H9 (cell line): ENCODE results near the gene PRKAG2. TPM values are rescaled to one million over a fixed set of nuclear protein-coding genes. Genes with fewer than 3 reads are reported as not detected.

Source experiments
- DNase-seq: peaks from one replicate; pipeline ENCODE4 v3.0.0-alpha.2; 2017
- H2AFZ ChIP-seq: one replicate; pipeline ENCODE4 v1.6.1; 2013; ENCODE audit warnings: mild to moderate bottlenecking, low read length, control low read depth, moderate library complexity
- H2AK5ac ChIP-seq: 2 replicates; pipeline ENCODE4 v1.6.1; 2013; ENCODE audit warnings: low read length, control low read depth, mixed read lengths; ENCODE audit not compliant: insufficient read length
- H2BK120ac ChIP-seq: one replicate; pipeline ENCODE4 v1.6.1; 2013; ENCODE audit warnings: low read depth, mild to moderate bottlenecking, low read length, control low read depth, inconsistent platforms; ENCODE audit not compliant: poor library complexity, severe bottlenecking
- H2BK12ac ChIP-seq: 2 replicates; pipeline ENCODE4 v1.6.1; 2013; ENCODE audit warnings: low read length, control low read depth, mixed read lengths, low read depth; ENCODE audit not compliant: insufficient read length
- H2BK15ac ChIP-seq: 2 replicates; pipeline ENCODE4 v1.6.1; 2013; ENCODE audit warnings: low read depth, low read length, control low read depth
- H2BK20ac ChIP-seq: one replicate; pipeline ENCODE4 v1.6.1; 2013; ENCODE audit warnings: low read depth, mild to moderate bottlenecking, low read length, control low read depth, inconsistent platforms; ENCODE audit not compliant: poor library complexity, severe bottlenecking
- H2BK5ac ChIP-seq: 2 replicates; pipeline ENCODE4 v1.6.1; 2013; ENCODE audit warnings: low read length, control low read depth, mixed read lengths; ENCODE audit not compliant: insufficient read length
- H3K14ac ChIP-seq: 2 replicates; pipeline ENCODE4 v1.6.1; 2013; ENCODE audit warnings: low read length, control low read depth; ENCODE audit not compliant: insufficient read depth
- H3K18ac ChIP-seq: 2 replicates; pipeline ENCODE4 v1.6.1; 2013; ENCODE audit warnings: low read depth, mild to moderate bottlenecking, mixed read lengths, low read length, control low read depth; ENCODE audit not compliant: insufficient read length
- H3K23ac ChIP-seq: 2 replicates; pipeline ENCODE4 v1.6.1; 2013; ENCODE audit warnings: low read length, control low read depth, mixed read lengths, low read depth; ENCODE audit not compliant: insufficient read length
- H3K23me2 ChIP-seq: 2 replicates; pipeline ENCODE4 v1.6.1; 2013; ENCODE audit warnings: low read depth, mild to moderate bottlenecking, mixed read lengths, low read length, control low read depth; ENCODE audit not compliant: insufficient read length, poor library complexity, severe bottlenecking
- H3K27ac ChIP-seq: 2 replicates; pipeline ENCODE4 v1.5.1; 2013; ENCODE audit warnings: low read length, control low read depth, mixed read lengths, low read depth; ENCODE audit not compliant: insufficient read length
- H3K27me3 ChIP-seq: 2 replicates; pipeline ENCODE4 v1.6.1; 2013; ENCODE audit warnings: low read length, control low read depth, inconsistent platforms; ENCODE audit not compliant: insufficient read depth
- H3K4ac ChIP-seq: 2 replicates; pipeline ENCODE4 v1.6.1; 2013; ENCODE audit warnings: low read depth, mild to moderate bottlenecking, control low read depth, inconsistent platforms, low read length, moderate library complexity
- H3K4me1 ChIP-seq: 2 replicates; pipeline ENCODE4 v1.6.1; 2013; ENCODE audit warnings: low read length, control low read depth, inconsistent platforms; ENCODE audit not compliant: insufficient read depth
- H3K4me2 ChIP-seq: 2 replicates; pipeline ENCODE4 v1.6.1; 2013; ENCODE audit warnings: low read length, control low read depth, mixed read lengths; ENCODE audit not compliant: insufficient read length, insufficient read depth
- H3K56ac ChIP-seq: 2 replicates; pipeline ENCODE4 v1.6.1; 2013; ENCODE audit warnings: low read depth, mild to moderate bottlenecking, mixed read lengths, low read length, control low read depth; ENCODE audit not compliant: insufficient read length
- H3K79me1 ChIP-seq: 2 replicates; pipeline ENCODE4 v1.6.1; 2013; ENCODE audit warnings: low read depth, mild to moderate bottlenecking, moderate library complexity, low read length, control low read depth, inconsistent platforms; ENCODE audit not compliant: insufficient read depth, poor library complexity, severe bottlenecking
- H3K79me2 ChIP-seq: 2 replicates; pipeline ENCODE4 v1.6.1; 2013; ENCODE audit warnings: low read length, control low read depth, inconsistent platforms; ENCODE audit not compliant: insufficient read depth
- H3K9ac ChIP-seq: 2 replicates; pipeline ENCODE4 v1.6.1; 2013; ENCODE audit warnings: low read length, control low read depth, mixed read lengths; ENCODE audit not compliant: insufficient read length; ENCODE audit errors: extremely low read depth
- H3K9me3 ChIP-seq: one replicate; pipeline ENCODE4 v1.6.1; 2013; ENCODE audit warnings: low read depth, low read length, inconsistent platforms; ENCODE audit not compliant: control insufficient read depth
- H3T11ph ChIP-seq: one replicate; pipeline ENCODE4 v1.6.1; 2013; ENCODE audit warnings: mild to moderate bottlenecking, low read length, control low read depth, inconsistent platforms
- H4K20me1 ChIP-seq: one replicate; pipeline ENCODE4 v1.6.1; 2013; ENCODE audit not compliant: control insufficient read depth, insufficient read length, insufficient read depth
- H4K5ac ChIP-seq: 2 replicates; pipeline ENCODE4 v1.6.1; 2013; ENCODE audit warnings: low read depth, mild to moderate bottlenecking, mixed read lengths, low read length, control low read depth; ENCODE audit not compliant: insufficient read length
- H4K8ac ChIP-seq: replicated peaks from 2 replicates; pipeline ENCODE4 v1.6.1; 2013; ENCODE audit warnings: low read length, control low read depth, mixed read lengths, low read depth; ENCODE audit not compliant: insufficient read length
- H4K91ac ChIP-seq: 2 replicates; pipeline ENCODE4 v1.6.1; 2013; ENCODE audit warnings: low read depth, mild to moderate bottlenecking, moderate library complexity, mixed read lengths, low read length, control low read depth; ENCODE audit not compliant: insufficient read length
- H3K27ac Mint-ChIP-seq, 3 experiments: 2 replicates in 2 of 3; 3 replicates in 1 of 3; pipeline ENCODE4 v1.8.0; 2020 to 2021; ENCODE audit warnings: mixed read lengths in 3 of 3, mild to moderate bottlenecking in 1 of 3, moderate library complexity in 1 of 3
- H3K27me3 Mint-ChIP-seq: 2 replicates; pipeline ENCODE4 v1.8.0; 2021; ENCODE audit warnings: low read depth, mild to moderate bottlenecking, moderate library complexity, mixed read lengths
- H3K36me3 Mint-ChIP-seq, 3 experiments: 2 replicates in 2 of 3; 3 replicates in 1 of 3; pipeline ENCODE4 v1.8.0; 2020 to 2021; ENCODE audit warnings: low read depth in 3 of 3, mixed read lengths in 3 of 3; ENCODE audit not compliant: insufficient read depth in 1 of 3
- H3K4me1 Mint-ChIP-seq, 2 experiments: 2 replicates each; pipeline ENCODE4 v1.8.0; 2020; ENCODE audit warnings: mixed read lengths in 2 of 2
- H3K4me3 Mint-ChIP-seq, 2 experiments: 2 replicates in 1 of 2; 3 replicates in 1 of 2; pipeline ENCODE4 v1.8.0; 2020 to 2021; ENCODE audit warnings: mild to moderate bottlenecking in 2 of 2, mixed read lengths in 2 of 2, moderate library complexity in 1 of 2
- H3K9me3 Mint-ChIP-seq, 2 experiments: 2 replicates in 1 of 2; 3 replicates in 1 of 2; pipeline ENCODE4 v1.8.0; 2020; ENCODE audit warnings: mild to moderate bottlenecking in 2 of 2, mixed read lengths in 2 of 2, moderate library complexity in 1 of 2
- CTCF ChIP-seq: fragments of 200-600 bp; sonication (generic); conservative IDR thresholded peaks from 3 replicates; pipeline ENCODE4 v1.8.0; 2021; ENCODE audit warnings: antibody characterized with exemption, mild to moderate bottlenecking
- WGBS: extraction: QIAGEN DNeasy Blood & Tissue Kit; methylation state at CpG from one replicate; pipeline ENCODE4 v1.1.7; 2013; ENCODE audit warnings: missing lambda C conversion rate, low lambda C conversion rate, mixed read lengths; ENCODE audit not compliant: insufficient read length; ENCODE audit errors: extremely low coverage; 5-methylcytosine and 5-hydroxymethylcytosine counted together
- total RNA-seq: library from RNA; stranded (reverse); gene quantifications from 2 replicates; pipeline ENCODE4 v1.2.1, GENCODE V29; 2021

Gene PRKAG2
- total RNA-seq, 1 experiment from 2014 or later, result 11.8 TPM

- H2AK5ac ChIP-seq, result no peak overlapping the region
- no peaks in the 10 kb centered on the region for H3K36me3 Mint-ChIP-seq
- H3K27me3 ChIP-seq, result no peaks in the 10 kb centered on the region
- H3K9ac ChIP-seq, result no peak overlapping the region
- no peaks in the 10 kb centered on the region for H3K79me2 ChIP-seq
- no peaks in the 10 kb centered on the region for H4K20me1 ChIP-seq
- H3K56ac ChIP-seq, result no peak overlapping the region
- no peak overlapping the region for H3K4me2 ChIP-seq
- no CpG with 5 or more reads among the region's 18 CpGs for WGBS
- H3K4me3 Mint-ChIP-seq, result no peak overlapping the region
- peaks cover 18% of the 10 kb centered on the region for H3K27me3 Mint-ChIP-seq
- no peak overlapping the region for H2AFZ ChIP-seq
- H2BK12ac ChIP-seq, result no peak overlapping the region
- no peak for DNase-seq
- peaks cover 18 to 24% of the 10 kb centered on the region in 2 experiments for H3K4me1 Mint-ChIP-seq
- no peak overlapping the region for H2BK15ac ChIP-seq
- H3K9me3 Mint-ChIP-seq, result no peaks in the 10 kb centered on the region
- no peak overlapping the region for H3K27ac ChIP-seq
- H3K18ac ChIP-seq, result no peak overlapping the region
- no peak overlapping the region for H3T11ph ChIP-seq
- no peak overlapping the region for H3K4ac ChIP-seq
- no peak overlapping the region for H2BK5ac ChIP-seq
- no peaks in the 10 kb centered on the region for H3K9me3 ChIP-seq
- H3K23me2 ChIP-seq, result no peaks in the 10 kb centered on the region
- no peak for TF ChIP-seq CTCF
- H4K91ac ChIP-seq, result no peak overlapping the region
- no peaks in the 10 kb centered on the region for H3K79me1 ChIP-seq
- no peak overlapping the region for H3K14ac ChIP-seq
- H3K27ac Mint-ChIP-seq, result no peak overlapping the region
- H3K23ac ChIP-seq, result no peak overlapping the region
- H2BK120ac ChIP-seq, result no peak overlapping the region
- peaks cover 2% of the 10 kb centered on the region; the same call in 1 of the 2 replicates for H3K4me1 ChIP-seq
- no peak overlapping the region for H2BK20ac ChIP-seq
- H4K5ac ChIP-seq, result no peak overlapping the region
- no peak overlapping the region for H4K8ac ChIP-seq
These were observed 9.9 kb downstream of the PRKAG2 start for GRCh38 chr7:151866761-151867655.
